ENCODE results near the gene TMTC4. TPM values are rescaled to one million over a fixed set of nuclear protein-coding genes. Genes with fewer than 3 reads are reported as not detected.
"Not testable (repeated sequence)": the region's sequence is repeated elsewhere in the genome, so short reads cannot be mapped to it uniquely, and the experiment has no call there.

The TMTC4 gene
- total RNA-seq, 1 donor from 2014 or later, result 14.4 TPM

DNA sequence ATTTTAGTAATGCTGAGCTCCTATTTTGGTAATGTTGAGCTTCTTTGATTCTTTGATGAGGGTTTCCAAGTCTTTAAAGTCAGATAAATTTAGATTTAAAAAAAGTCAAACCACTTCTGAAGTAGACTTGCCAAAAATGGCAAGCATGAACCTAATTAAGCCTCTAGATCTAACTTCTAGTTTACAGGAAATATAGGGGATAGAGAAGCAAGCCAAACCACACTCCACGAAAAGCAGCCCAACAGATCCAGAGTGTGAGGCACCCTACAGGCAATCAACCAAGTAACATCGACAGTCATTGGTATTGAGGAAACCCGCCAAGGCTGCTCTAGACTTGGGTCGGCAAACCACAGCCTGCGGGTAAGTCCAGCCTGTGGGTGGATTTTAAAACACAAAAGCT lies 89.7 kb downstream of the TMTC4 start:
- no peak for DNase-seq (ENCODE audit: low spot score)

DNA sequence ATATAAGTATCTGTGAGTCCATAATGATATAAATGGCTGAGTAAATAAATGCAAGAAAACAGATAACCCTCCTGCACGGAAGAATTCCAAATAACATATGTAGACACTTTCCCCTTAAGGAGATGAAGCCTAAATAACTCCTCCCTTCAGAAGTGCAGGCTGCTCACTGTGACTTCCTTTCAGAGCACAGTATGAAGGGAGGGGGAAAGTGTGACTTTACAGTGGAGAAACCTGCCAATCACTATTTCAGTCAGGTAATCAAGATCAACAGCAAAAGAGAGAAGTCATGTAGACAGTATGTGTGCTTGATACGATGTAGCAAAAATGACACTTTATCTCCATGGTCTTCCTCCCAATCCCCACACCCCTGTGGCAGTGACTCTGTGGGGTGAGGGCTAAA lies 93.1 kb downstream of the TMTC4 start:
- DNase-seq (ENCODE audit: low spot score), result no peak

DNA sequence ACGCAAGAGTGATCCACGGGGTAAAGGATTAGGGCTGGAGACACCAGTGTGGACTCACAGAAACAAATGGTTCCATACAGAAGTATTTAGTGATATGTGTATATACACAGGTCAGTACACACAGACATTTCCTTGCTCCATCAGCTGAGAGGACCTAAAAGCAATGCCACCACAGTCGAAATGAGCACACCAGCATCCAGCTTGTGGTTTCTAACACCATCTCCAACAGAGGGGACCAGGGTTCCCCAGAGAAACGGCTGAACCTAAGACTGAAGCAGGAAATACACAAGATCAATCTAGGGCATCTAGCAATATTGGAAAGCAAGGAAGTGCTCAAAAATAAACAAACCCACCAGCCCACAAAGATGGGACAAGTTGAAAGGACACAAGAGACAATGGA lies 93.6 kb downstream of the TMTC4 start:
- no peak for DNase-seq (ENCODE audit: low spot score)

DNA sequence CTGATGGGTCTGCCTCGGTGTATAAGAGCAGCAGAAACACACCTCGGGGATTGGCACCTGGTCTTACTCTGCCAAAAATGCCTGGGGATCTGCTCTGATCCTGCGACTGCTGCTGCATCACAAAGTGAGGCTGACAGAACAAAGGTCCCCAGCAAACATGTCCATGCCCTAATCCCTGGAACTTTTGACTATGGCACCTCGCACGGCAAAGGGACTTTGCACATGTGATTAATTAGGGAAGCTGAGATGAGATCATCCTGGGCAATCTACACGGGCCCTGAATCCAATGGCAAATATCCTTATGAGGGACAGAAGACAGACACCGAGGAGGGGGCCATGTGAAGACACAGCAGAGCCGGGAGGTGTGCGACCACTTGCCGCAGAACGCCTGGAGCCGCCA lies 94.5 kb downstream of the TMTC4 start:
- no peak for DNase-seq (ENCODE audit: low spot score)

DNA sequence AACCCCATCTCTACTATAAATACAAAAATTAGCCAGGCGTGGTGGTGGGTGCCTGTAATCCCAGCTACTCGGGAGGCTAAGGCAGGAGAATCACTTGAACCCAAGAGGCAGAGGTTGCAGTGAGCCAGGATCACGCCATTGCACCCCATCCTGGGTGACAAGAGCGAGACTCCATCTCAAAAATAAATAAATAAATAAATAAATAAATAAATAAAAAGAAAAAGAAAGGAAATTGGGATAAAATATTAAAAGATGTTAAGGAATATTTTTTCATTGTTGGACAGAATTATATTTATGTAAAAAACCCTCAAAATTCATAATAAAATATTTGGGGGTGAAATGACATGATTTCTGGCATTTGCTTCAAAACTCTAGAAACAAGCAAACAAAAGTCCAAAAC lies 97.4 kb downstream of the TMTC4 start:
- DNase-seq (ENCODE audit: low spot score), result not testable (repeated sequence)

DNA sequence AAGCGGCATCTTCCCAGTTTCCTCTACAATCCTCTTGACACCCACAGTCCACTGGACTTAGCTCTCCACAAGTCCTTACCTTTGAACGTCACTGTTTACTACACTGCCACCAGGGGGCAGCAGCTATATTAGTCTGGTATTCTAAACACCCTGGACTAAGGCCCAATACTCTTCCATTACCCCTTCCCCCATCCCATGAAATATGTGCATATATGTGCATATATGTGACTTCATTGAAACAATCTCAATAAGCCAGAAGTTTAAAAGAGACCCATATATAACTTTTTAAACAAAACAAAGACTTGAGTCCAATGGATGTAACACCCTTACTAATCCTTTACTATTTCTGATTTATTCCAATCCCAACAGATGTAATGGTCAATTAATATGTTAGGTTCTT lies 101.5 kb downstream of the TMTC4 start:
- DNase-seq (ENCODE audit: low spot score), result peak; percentile 32

DNA sequence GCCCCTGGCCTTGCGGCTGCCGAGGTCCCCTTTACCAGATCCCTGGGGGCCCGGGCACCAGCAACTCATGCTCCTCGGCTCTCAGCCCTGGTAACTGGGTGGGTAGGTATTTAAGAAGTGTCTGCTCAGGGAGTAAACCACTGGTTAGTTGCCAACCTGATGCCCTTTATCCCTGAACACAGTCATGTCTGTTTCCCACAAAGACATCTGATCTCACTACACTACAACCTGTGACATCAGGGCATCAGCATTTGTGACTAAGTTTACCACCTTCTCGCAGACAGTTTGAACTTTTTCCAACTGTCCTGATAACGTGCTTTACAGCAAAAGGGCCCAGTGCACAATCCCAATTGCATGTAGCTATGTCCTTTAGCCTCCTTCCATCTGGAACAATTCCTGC lies 108.1 kb downstream of the TMTC4 start:
- no peak for DNase-seq (ENCODE audit: low spot score)

DNA sequence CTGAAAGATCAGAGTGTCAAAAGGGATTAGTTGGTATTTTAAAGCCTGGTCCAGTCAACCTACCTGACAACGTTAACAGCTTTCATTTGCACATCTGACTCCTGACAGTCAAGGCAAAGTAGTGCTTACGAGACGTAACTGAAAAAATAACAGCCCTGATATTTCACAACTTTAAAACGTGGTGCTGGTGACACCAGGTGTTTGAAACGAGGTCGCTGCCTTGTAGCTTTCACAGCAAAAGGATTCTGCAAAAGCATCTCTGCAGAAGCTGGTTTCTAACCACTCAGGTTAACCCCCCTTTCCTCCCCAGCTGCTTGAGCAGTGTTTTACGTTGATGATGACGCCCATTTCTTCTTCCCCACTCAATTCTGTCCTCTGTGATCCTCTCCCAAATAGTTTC lies 109.3 kb downstream of the TMTC4 start:
- no peak for DNase-seq (ENCODE audit: low spot score)

DNA sequence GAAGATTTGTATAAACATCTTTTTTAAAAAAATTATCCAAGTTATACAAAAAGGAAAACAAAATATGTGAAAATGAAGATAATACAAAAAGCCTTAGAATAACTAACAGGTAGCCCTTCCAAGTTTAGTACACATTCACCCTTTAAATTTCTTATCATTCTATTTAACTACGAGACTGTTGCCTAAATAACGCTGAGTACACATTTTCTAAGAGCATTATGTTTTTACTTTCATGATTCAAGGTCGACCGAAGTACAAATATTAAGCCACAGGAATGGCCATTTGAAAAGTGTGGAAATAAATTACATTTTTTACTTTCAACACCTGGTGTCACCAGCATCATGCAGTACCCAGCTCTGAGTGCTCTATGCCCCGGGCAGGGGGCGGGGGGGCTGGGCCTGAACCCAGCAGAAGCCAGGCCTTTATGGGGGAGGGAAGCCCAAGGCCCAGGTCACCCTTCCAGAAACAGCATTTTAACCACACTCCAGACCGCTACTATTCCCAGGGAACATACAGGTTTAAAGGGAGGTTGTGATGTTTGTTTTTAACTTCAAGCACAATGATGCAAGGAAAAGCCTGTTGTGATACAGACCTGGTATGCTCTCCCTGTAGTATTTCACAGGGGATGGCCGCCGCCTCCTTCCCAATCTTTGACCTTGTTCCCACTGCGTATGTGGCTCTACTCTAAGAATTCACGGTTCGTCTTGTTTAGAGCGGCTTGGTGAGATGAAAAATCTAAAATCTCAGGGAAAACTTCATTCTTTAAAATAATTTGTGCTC lies 110.0 kb downstream of the TMTC4 start:
- DNase-seq (ENCODE audit: low spot score), result no peak

DNA sequence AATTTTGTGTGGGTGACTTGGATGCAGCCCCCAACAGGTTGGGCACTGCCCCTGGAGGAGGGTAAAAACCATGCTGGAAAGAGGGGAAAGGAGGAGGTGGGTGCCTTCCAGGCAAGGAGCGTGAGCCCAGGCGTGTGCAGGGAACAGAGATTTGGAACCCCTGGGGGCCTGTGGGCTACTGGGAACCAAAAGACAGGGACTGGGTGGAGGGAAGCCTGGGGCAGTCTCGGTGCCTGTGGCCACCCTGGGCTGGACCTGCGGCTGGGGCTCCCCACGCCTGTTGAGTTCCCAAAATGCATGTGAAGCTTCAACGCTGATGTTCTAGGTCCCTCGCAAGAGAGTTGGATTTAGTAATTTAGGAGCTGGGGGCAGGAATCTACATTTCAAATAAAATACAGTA lies 110.8 kb downstream of the TMTC4 start:
- no peak for DNase-seq (ENCODE audit: low spot score)

DNA sequence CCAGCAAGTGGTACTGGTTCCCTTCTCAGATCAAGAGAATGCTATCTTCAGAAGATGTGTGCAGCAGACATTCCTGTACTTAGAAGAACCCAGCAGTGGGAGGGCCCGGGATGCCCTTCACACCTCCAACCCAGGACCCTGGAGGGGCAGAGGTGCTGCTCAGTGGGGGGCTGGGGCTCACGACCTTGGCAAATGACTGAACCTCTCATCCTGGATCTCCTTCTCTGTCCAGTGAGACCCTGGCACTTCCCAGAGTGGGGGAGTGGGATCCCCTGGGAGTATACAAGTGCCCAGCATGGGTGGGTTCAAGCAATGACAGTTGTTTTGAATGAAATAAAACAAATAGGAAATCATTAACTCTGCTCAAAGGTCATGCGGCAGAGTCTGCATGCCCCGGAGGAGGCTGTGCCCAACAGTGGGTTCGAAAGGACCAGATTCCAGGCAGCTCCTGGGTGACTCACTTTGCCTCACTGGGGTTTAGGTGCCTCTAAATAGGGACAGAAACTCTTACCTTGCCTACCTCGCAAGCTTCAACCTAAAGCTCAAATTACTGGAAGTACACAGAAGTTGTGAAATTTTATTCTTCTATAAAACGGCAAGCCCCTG lies 112.9 kb downstream of the TMTC4 start:
- no peak for DNase-seq (ENCODE audit: low spot score)

DNA sequence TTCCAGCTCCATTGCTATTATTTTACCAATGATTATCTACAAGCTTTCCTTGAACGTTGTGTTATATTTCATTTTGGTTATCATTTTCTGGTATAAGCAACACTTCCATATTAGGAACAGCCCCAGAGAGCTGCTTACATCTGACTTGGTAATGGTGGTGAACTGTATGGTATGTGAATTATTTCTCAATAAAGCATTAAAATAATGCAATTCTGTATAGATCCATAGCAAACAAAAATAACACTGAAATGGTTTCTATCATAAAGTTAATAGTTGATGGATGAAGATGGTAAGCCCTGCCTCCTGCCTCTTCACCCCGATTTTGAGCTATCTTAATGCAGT lies 113.5 kb downstream of the TMTC4 start:
- DNase-seq (ENCODE audit: low spot score), result no peak

DNA sequence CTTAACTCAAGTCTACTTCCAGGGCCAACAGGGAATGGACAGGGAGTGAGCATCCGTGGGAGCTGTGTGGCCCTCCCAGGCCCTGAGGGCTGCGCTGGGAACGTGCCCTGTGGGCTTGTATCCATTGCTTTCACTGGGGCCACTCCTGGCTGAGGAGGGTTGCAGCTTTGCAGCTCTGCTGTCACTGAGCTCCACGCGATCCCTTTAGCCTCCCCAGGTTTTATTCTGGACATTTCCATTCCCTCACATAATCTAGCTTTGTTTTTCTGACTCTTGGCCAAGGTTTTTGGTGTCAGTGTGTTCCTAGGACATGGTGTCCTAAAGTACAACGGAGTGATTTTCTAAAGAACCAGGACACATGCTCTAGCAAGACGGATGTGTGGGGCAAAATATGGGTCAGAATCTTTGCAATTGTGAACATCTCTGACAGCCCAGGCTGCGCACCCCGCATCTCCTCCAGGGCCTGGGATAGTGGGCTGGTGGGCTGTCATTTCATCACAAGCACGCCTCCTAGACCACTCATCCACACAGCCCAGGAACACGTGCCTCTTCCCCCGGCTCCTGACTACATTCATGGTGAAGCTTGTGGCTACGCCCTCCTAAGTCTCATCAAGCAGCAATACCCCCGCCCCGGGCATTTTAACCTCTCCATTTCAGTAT lies 114.0 kb downstream of the TMTC4 start:
- no peak for DNase-seq (ENCODE audit: low spot score)

DNA sequence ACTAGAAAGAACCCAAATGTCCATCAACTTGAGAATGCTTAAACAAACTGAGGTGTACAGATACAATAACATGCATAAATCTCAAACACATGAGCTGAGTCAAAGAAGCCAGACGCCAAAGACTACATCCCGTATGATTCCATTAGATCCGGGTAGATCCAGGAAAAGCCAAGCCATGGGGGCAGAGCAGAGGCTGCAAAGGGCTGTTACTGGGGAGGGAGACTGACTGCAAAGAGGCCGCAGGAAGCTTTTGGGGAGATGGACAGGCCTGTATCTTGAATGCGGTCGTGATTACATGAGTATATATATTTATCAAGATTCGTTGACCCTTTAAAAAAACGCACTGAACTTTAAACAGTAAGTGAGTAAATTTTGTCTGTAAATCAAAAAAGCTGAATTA lies 114.7 kb downstream of the TMTC4 start:
- DNase-seq (ENCODE audit: low spot score), result peak; percentile 45

Other genes with a start within 250 kb of the TMTC4 start
- gene GGACT, start 86.0 kb downstream of the TMTC4 start, total RNA-seq (ENCODE audit: insufficient read depth, low replicate concordance), result 2.4 TPM